Keratinocyte (primary cell): Measurements from ENCODE around the gene NTSR1. TPM values are rescaled to one million over a fixed set of nuclear protein-coding genes. Genes with fewer than 3 reads are reported as not detected.

Source experiments
- DNase-seq: peaks from one replicate; pipeline ENCODE4 v3.0.0-alpha.2; 2011; ENCODE audit warnings: low read depth, missing footprints, low spot score
- FAIRE-seq: peaks from 2 replicates; lab custom pipeline; 2011; peaks lifted over from hg19 to GRCh38; lab: Jason Lieb, UNC
- H2AFZ ChIP-seq: 2 replicates; pipeline ENCODE4 v1.6.0; 2012; ENCODE audit warnings: low read length, control low read depth, inconsistent platforms; ENCODE audit not compliant: control insufficient read depth
- H3K27ac ChIP-seq: 2 replicates; pipeline ENCODE4 v1.5.1; 2011; ENCODE audit warnings: low read length; ENCODE audit not compliant: control insufficient read depth, insufficient read depth
- H3K27me3 ChIP-seq: 3 replicates; pipeline ENCODE4 v1.6.0; 2011; ENCODE audit warnings: low read length; ENCODE audit not compliant: control insufficient read depth, insufficient read depth; ENCODE audit errors: extremely low read depth
- H3K36me3 ChIP-seq, 2 experiments: 2 replicates in 1 of 2; 3 replicates in 1 of 2; pipeline ENCODE4 v1.5.1; 2011; ENCODE audit warnings: low read length in 2 of 2, mild to moderate bottlenecking in 1 of 2; ENCODE audit not compliant: control insufficient read depth in 2 of 2, insufficient read depth in 2 of 2; ENCODE audit errors: extremely low read depth in 1 of 2
- H3K4me1 ChIP-seq: 3 replicates; pipeline ENCODE4 v1.5.1; 2011; ENCODE audit warnings: low read length; ENCODE audit not compliant: control insufficient read depth, insufficient read depth; ENCODE audit errors: extremely low read depth
- H3K4me2 ChIP-seq: 3 replicates; pipeline ENCODE4 v1.6.0; 2011; ENCODE audit warnings: low read depth, low read length; ENCODE audit not compliant: control insufficient read depth, insufficient read depth; ENCODE audit errors: extremely low read depth
- H3K4me3 ChIP-seq, 3 experiments: fragments of 200-600 bp in 1 of 3; sonication (generic) in 1 of 3; 2 replicates in 2 of 3; 3 replicates in 1 of 3; pipeline ENCODE4 v1.5.1; 2011 to 2016; ENCODE audit warnings: low read length in 3 of 3, mild to moderate bottlenecking in 3 of 3, control low read depth in 2 of 3, inconsistent platforms in 1 of 3, low read depth in 1 of 3, mixed read lengths in 1 of 3, mixed run types in 1 of 3, moderate library complexity in 1 of 3; ENCODE audit not compliant: control insufficient read depth in 2 of 3, insufficient read depth in 2 of 3; ENCODE audit errors: extremely low read depth in 1 of 3
- H3K79me2 ChIP-seq: 2 replicates; pipeline ENCODE4 v1.6.0; 2012; ENCODE audit warnings: low read length; ENCODE audit not compliant: control insufficient read depth, insufficient read depth
- H3K9ac ChIP-seq: 3 replicates; pipeline ENCODE4 v1.6.0; 2011; ENCODE audit warnings: low read length; ENCODE audit not compliant: control insufficient read depth, insufficient read depth; ENCODE audit errors: extremely low read depth
- H3K9me1 ChIP-seq: 3 replicates; pipeline ENCODE4 v1.6.0; 2011; ENCODE audit warnings: low read length; ENCODE audit not compliant: control insufficient read depth, insufficient read depth; ENCODE audit errors: extremely low read depth
- H3K9me3 ChIP-seq: 2 replicates; pipeline ENCODE4 v1.5.1; 2012; ENCODE audit warnings: low read depth, low read length; ENCODE audit not compliant: control insufficient read depth
- H4K20me1 ChIP-seq: 3 replicates; pipeline ENCODE4 v1.6.0; 2011; ENCODE audit warnings: low read length; ENCODE audit not compliant: control insufficient read depth, insufficient read depth; ENCODE audit errors: extremely low read depth
- EZH2 ChIP-seq: IDR thresholded peaks from one replicate; pipeline ENCODE4 v1.6.1; 2012; ENCODE audit warnings: inconsistent platforms, mild to moderate bottlenecking, low read length, moderate library complexity
- dilution Hi-C: fragments of 300-500 bp; cut with MboI; formaldehyde crosslinking; loops from one replicate; pipeline ENCODE4 v1.7.0; 2020; ENCODE audit warnings: low sequenced_read_pairs; ENCODE audit not compliant: extremely low pct_ligation_motif_present
- polyA plus RNA-seq, 5 experiments: library from polyadenylated mRNA; depleted of rRNA in 3 of 5; stranded (reverse) in 3 of 5; stranded (forward) in 1 of 5; unstranded in 1 of 5; fragments of >200 nt; gene quantifications; 1 replicate in 1 of 5; 2 replicates in 3 of 5; 3 replicates in 1 of 5; pipeline versions ENCODE4 v1.2.1 to v1.2.3, GENCODE V29; 2011 to 2012; ENCODE audit warnings: missing spikeins in 2 of 5, low read depth in 1 of 5, low replicate concordance in 1 of 5
- TF ChIP-seq, protein P1 (sequence below), 3 experiments: IDR thresholded peaks in 1 of 3; conservative IDR thresholded peaks in 1 of 3; optimal IDR thresholded peaks in 1 of 3; 2 replicates in 2 of 3; 3 replicates in 1 of 3; pipeline versions ENCODE3 to v1.5.1; 2011; ENCODE audit warnings: low read length in 3 of 3, mild to moderate bottlenecking in 3 of 3, moderate library complexity in 2 of 3, control low read depth in 1 of 3, inconsistent platforms in 1 of 3; ENCODE audit not compliant: insufficient read depth in 2 of 3; ENCODE audit errors: extremely low read depth in 1 of 3

Gene NTSR1
- polyA plus RNA-seq, 1 donor (not counting 4 experiments of a cell fraction or from before 2014, with no cell fraction given), result 0.55 TPM

DNA sequence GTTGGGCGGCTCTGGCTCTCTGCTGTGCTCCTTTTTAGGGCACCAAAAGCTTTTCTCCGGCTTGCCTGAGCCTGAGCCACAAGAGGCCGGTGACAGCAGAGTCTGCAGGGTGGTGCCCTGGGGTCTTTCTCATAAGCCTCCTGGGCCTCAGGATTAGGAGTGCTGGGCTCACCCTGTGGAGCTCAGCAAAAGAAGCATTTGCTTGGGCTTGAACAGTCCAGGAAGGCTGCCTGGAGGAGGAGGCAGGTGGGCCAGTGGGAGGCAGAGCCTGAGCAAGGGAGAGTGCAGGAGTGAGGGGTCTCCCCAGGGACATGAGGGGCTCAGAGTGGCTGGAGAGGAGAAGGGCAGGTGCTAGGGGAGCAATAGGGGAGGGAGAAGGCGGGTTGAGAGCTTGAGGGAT is 54.8 kb downstream of the NTSR1 start:
- dilution Hi-C loops, result no loop called here
- no peaks in the 10 kb centered on the region for H3K9me1 ChIP-seq
- H3K4me3 ChIP-seq, result no peak overlapping the region
- H3K27ac ChIP-seq, result no peak overlapping the region
- H3K9me3 ChIP-seq, result no peaks in the 10 kb centered on the region
- H4K20me1 ChIP-seq, result peaks cover 2% of the 10 kb centered on the region
- H2AFZ ChIP-seq, result no peak overlapping the region
- TF ChIP-seq, protein P1, sequence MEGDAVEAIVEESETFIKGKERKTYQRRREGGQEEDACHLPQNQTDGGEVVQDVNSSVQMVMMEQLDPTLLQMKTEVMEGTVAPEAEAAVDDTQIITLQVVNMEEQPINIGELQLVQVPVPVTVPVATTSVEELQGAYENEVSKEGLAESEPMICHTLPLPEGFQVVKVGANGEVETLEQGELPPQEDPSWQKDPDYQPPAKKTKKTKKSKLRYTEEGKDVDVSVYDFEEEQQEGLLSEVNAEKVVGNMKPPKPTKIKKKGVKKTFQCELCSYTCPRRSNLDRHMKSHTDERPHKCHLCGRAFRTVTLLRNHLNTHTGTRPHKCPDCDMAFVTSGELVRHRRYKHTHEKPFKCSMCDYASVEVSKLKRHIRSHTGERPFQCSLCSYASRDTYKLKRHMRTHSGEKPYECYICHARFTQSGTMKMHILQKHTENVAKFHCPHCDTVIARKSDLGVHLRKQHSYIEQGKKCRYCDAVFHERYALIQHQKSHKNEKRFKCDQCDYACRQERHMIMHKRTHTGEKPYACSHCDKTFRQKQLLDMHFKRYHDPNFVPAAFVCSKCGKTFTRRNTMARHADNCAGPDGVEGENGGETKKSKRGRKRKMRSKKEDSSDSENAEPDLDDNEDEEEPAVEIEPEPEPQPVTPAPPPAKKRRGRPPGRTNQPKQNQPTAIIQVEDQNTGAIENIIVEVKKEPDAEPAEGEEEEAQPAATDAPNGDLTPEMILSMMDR (optimal IDR thresholded peaks at IDR 0.05 in 1 of 3, IDR thresholded peaks at IDR 0.05 in 1 of 3, conservative IDR thresholded peaks at IDR 0.05 in 1 of 3; ENCODE audit: extremely low read depth in 1 of 3, insufficient read depth in 2 of 3, low read length in 3 of 3), result no peak
- no peaks in the 10 kb centered on the region for H3K36me3 ChIP-seq
- FAIRE-seq (no peak), DNase-seq (no peak)
- H3K27me3 ChIP-seq, result peaks cover 28% of the 10 kb centered on the region
- H3K79me2 ChIP-seq, result no peaks in the 10 kb centered on the region
- H3K4me1 ChIP-seq, result peaks cover 5% of the 10 kb centered on the region
- no peak overlapping the region for H3K4me2 ChIP-seq
- no peak overlapping the region for H3K9ac ChIP-seq

DNA sequence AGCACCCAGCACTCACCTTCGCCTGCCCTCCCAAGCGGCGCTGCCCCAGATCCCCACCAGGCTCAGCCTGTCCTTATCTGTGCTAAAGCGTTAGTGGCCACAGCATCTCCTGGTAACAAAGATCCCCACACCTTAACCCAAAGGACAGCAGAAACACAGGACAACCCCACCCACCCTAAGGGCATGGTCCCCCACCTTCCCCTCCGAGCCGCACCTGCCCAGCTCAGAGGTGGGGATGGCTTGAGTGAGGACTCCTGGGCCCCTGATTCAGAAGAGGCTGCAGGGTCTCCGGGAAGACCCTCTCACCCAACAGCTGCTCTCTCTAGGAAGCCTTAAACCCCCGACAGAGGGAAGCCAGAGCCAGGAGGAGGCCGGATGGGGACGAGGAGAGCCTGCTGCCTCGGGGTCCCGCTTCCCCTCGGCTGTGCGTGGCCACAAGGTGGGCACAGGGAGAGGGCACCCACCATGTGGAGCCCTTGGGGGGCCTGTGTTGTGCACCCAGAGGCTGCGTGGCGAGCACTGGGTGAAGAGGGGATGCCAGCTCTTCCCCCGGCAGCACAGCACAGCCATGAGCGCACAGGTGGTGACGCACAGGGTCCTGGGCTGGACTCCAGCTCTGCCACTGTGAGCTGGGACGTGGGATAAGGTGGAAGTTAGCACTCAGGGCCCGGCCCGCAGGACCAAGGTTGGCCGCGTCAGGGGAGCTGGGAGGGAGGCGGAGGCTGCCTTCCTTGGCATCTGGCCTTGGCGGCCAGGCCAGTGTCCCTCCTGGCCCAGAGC is 55.7 kb downstream of the NTSR1 start:
- Histone ChIP-seq H3K27ac (no peak overlapping the region), H3K27me3 (peaks cover 22% of the 10 kb centered on the region), H4K20me1 (peaks cover 2% of the 10 kb centered on the region), H3K4me3 (no peak overlapping the region), H3K79me2 (no peaks in the 10 kb centered on the region), H3K4me1 (peaks cover 12% of the 10 kb centered on the region), H3K9me3 (no peaks in the 10 kb centered on the region), H3K9me1 (no peaks in the 10 kb centered on the region), H3K4me2 (no peak overlapping the region), H3K36me3 (no peaks in the 10 kb centered on the region), H3K9ac (no peak overlapping the region), H2AFZ (no peak overlapping the region)
- dilution Hi-C loops, result no loop called here
- TF ChIP-seq, protein P1 (optimal IDR thresholded peaks at IDR 0.05 in 1 of 3, IDR thresholded peaks at IDR 0.05 in 1 of 3, conservative IDR thresholded peaks at IDR 0.05 in 1 of 3; ENCODE audit: extremely low read depth in 1 of 3, insufficient read depth in 2 of 3, low read length in 3 of 3), result no peak
- TF ChIP-seq EZH2, result no peak
- DNase-seq (no peak), FAIRE-seq (no peak)
